ENCODE results near the gene LEPROT.

GRCh38 chr1:65399003-65399402 lies 21.5 kb upstream of the LEPROT start:
- TF ChIP-seq POLR2AphosphoS5 (IDR thresholded peaks at IDR 0.05), result no peak
- TF ChIP-seq POLR2A (IDR thresholded peaks at IDR 0.05), result no peak

All from stomach (tissue), 4 donors.